ENCODE data around the gene CNST. TPM values are rescaled to one million over a fixed set of nuclear protein-coding genes. Genes with fewer than 3 reads are reported as not detected.
A peak's percentile ranks its signal among the peaks of the same experiment; 100 is the strongest.

CNST gene
- total and polyA plus RNA-seq, 9 of the 15 experiments (the other 6 are each of a cell fraction or from before 2014, with no cell fraction given) = 17.0 to 55.3 (median 30.8) TPM

DNA sequence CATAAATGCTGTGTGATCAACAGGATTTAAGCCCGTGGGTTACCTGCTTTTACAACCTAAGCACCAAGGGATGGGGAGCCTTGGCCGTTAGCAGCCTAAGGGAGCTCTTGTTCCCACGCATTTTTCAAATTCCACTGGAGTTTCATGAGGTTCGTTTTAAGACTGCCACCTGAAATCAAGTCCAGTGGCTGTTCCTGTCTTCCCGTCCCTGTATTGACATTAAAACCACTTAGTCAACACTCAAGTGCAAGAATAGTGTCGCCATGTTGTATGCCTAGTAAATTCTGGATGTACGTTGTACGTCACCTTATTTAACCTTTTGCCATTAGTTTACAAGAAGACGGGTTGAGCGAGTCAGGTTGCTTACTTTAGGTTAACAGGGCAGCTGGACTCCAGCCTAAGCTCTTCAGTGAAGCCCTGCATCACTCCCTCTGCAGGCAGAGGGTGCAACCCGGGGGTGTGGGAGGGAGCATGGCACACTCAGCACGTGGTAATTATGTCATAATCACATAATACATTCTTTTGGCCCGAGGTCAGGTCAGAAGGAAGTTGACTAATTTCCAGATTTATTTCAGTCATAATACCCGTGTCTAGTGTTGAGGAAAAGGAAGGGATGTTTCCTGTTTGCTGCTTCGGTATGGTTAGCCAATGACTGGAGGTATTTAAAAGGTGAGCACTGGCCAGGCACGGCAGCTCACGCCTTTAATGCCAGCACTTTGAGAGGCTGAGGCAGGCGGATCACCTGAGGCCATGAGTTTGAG lies 42.5 kb downstream of the CNST start (continued):
- TF ChIP-seq, protein P1, sequence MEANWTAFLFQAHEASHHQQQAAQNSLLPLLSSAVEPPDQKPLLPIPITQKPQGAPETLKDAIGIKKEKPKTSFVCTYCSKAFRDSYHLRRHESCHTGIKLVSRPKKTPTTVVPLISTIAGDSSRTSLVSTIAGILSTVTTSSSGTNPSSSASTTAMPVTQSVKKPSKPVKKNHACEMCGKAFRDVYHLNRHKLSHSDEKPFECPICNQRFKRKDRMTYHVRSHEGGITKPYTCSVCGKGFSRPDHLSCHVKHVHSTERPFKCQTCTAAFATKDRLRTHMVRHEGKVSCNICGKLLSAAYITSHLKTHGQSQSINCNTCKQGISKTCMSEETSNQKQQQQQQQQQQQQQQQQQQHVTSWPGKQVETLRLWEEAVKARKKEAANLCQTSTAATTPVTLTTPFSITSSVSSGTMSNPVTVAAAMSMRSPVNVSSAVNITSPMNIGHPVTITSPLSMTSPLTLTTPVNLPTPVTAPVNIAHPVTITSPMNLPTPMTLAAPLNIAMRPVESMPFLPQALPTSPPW (CRISPR knock-in tag; IDR thresholded peaks at IDR 0.05) = no peak
- no peak for TF ChIP-seq RAD51 (IDR thresholded peaks at IDR 0.05; ENCODE audit: borderline replicate concordance, low read depth)
- TF ChIP-seq DDX20 (tag; IDR thresholded peaks at IDR 0.05; ENCODE audit: low read depth) = no peak
- no peak for TF ChIP-seq PURB (CRISPR knock-in tag; IDR thresholded peaks at IDR 0.05; ENCODE audit: low read depth)
- no peak for TF ChIP-seq HNRNPL (IDR thresholded peaks at IDR 0.05; ENCODE audit: low read depth, low read length)
- TF ChIP-seq SREBF2 (CRISPR knock-in tag; IDR thresholded peaks at IDR 0.05) = no peak
- TF ChIP-seq CBX3 (IDR thresholded peaks at IDR 0.05; ENCODE audit: borderline replicate concordance in 1 of 2, low read length in 2 of 2) = no peak
- TF ChIP-seq DMBX1 (CRISPR knock-in tag; IDR thresholded peaks at IDR 0.05; ENCODE audit: borderline replicate concordance) = no peak
- TF ChIP-seq, protein P2, sequence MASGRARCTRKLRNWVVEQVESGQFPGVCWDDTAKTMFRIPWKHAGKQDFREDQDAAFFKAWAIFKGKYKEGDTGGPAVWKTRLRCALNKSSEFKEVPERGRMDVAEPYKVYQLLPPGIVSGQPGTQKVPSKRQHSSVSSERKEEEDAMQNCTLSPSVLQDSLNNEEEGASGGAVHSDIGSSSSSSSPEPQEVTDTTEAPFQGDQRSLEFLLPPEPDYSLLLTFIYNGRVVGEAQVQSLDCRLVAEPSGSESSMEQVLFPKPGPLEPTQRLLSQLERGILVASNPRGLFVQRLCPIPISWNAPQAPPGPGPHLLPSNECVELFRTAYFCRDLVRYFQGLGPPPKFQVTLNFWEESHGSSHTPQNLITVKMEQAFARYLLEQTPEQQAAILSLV (tag; IDR thresholded peaks at IDR 0.05) = no peak
- TF ChIP-seq EP400 (IDR thresholded peaks at IDR 0.05) = peak; percentile 25; the same call in 1 of the 2 replicates
- TF ChIP-seq ZNF695 (CRISPR knock-in tag; IDR thresholded peaks at IDR 0.05) = no peak
- 0 out of 4 replicates have a peak, but pooled peaks of 1 of the 2 experiments have one; percentile 8 for TF ChIP-seq RAD21 (CRISPR knock-in tag; conservative IDR thresholded peaks at IDR 0.05 in 1 of 2, IDR thresholded peaks at IDR 0.05 in 1 of 2)
- TF ChIP-seq EGR1 (conservative IDR thresholded peaks at IDR 0.05) = peak; percentile 23; the same call in 1 of the 2 replicates
- TF ChIP-seq, protein P3, sequence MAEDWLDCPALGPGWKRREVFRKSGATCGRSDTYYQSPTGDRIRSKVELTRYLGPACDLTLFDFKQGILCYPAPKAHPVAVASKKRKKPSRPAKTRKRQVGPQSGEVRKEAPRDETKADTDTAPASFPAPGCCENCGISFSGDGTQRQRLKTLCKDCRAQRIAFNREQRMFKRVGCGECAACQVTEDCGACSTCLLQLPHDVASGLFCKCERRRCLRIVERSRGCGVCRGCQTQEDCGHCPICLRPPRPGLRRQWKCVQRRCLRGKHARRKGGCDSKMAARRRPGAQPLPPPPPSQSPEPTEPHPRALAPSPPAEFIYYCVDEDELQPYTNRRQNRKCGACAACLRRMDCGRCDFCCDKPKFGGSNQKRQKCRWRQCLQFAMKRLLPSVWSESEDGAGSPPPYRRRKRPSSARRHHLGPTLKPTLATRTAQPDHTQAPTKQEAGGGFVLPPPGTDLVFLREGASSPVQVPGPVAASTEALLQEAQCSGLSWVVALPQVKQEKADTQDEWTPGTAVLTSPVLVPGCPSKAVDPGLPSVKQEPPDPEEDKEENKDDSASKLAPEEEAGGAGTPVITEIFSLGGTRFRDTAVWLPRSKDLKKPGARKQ (CRISPR knock-in tag; IDR thresholded peaks at IDR 0.05) = no peak
- no peak for TF ChIP-seq HDAC3 (IDR thresholded peaks at IDR 0.05; ENCODE audit: borderline replicate concordance, partially characterized antibody)
- peak; percentile 43; the same call in 1 of the 2 replicates for TF ChIP-seq JUN (IDR thresholded peaks at IDR 0.05; ENCODE audit: borderline replicate concordance, low read depth, low read length)
- TF ChIP-seq JUN (CRISPR knock-in tag; IDR thresholded peaks at IDR 0.05; ENCODE audit: borderline replicate concordance) = no peak
- TF ChIP-seq, protein P4, sequence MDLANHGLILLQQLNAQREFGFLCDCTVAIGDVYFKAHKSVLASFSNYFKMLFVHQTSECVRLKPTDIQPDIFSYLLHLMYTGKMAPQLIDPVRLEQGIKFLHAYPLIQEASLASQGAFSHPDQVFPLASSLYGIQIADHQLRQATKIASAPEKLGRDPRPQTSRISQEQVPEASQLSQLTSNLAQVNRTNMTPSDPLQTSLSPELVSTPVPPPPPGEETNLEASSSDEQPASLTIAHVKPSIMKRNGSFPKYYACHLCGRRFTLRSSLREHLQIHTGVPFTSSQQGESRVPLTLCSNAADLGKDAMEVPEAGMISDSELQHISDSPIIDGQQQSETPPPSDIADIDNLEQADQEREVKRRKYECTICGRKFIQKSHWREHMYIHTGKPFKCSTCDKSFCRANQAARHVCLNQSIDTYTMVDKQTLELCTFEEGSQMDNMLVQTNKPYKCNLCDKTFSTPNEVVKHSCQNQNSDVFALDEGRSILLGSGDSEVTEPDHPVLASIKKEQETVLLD (IDR thresholded peaks at IDR 0.05) = no peak
- TF ChIP-seq SAFB2 (IDR thresholded peaks at IDR 0.05; ENCODE audit: borderline replicate concordance, low read depth, low read length, severe bottlenecking) = no peak

Data from K562 (cell line).